HFFc6 (cell line): ENCODE measurements around the gene BATF3. TPM values are rescaled to one million over a fixed set of nuclear protein-coding genes. Genes with fewer than 3 reads are reported as not detected.
"Not testable (repeated sequence)": the region's sequence is repeated elsewhere in the genome, so short reads cannot be mapped to it uniquely, and the experiment has no call there.

ENCODE experiments used
- DNase-seq: peaks from one replicate; pipeline ENCODE4 v3.0.0-alpha.2; 2018
- H3K27ac Mint-ChIP-seq: 2 replicates; pipeline ENCODE4 v1.8.0; 2020; ENCODE audit warnings: mild to moderate bottlenecking, mixed read lengths
- H3K27me3 Mint-ChIP-seq: 2 replicates; pipeline ENCODE4 v1.8.0; 2021; ENCODE audit warnings: mild to moderate bottlenecking, moderate library complexity, mixed read lengths; ENCODE audit not compliant: insufficient read depth
- H3K36me3 Mint-ChIP-seq: 2 replicates; pipeline ENCODE4 v1.8.0; 2021; ENCODE audit warnings: low read depth, mixed read lengths
- H3K4me1 Mint-ChIP-seq: 2 replicates; pipeline ENCODE4 v1.8.0; 2020; ENCODE audit warnings: low read depth, mixed read lengths
- H3K4me3 Mint-ChIP-seq: 2 replicates; pipeline ENCODE4 v1.8.0; 2020; ENCODE audit warnings: mild to moderate bottlenecking, moderate library complexity, mixed read lengths
- H3K9me3 Mint-ChIP-seq: 2 replicates; pipeline ENCODE4 v1.8.0; 2020; ENCODE audit warnings: mild to moderate bottlenecking, mixed read lengths
- CTCF ChIP-seq: fragments of 200-600 bp; sonication (generic); IDR thresholded peaks from 2 replicates; pipeline ENCODE4 v1.5.0; 2021; ENCODE audit warnings: antibody characterized with exemption, mild to moderate bottlenecking
- total RNA-seq, 6 experiments: library from RNA; stranded (reverse); fragmentation: NEBNext Ultra II Directional; extraction: Animal tissue kit (Norgen Biotek cat#: 25700); gene quantifications; 2 replicates in 1 of 6; 3 replicates in 5 of 6; pipeline ENCODE4 v1.2.3, GENCODE V29; 2021

BATF3 gene
- total RNA-seq, 6 experiments from 2014 or later = 0.89 to 1.7 (median 1.4) TPM

- Mint-ChIP-seq H3K27ac (no peak overlapping the region; the same call in 1 of the 2 replicates), H3K4me1 (peaks cover 12% of the 10 kb centered on the region), H3K9me3 (no peaks in the 10 kb centered on the region), H3K27me3 (peaks cover 15% of the 10 kb centered on the region), H3K4me3 (no peak overlapping the region), H3K36me3 (no peaks in the 10 kb centered on the region)
- DNase-seq = no peak
- TF ChIP-seq CTCF = no peak
Measured at GRCh38 chr1:212645546-212646543, 53.8 kb downstream of the BATF3 start.

DNA sequence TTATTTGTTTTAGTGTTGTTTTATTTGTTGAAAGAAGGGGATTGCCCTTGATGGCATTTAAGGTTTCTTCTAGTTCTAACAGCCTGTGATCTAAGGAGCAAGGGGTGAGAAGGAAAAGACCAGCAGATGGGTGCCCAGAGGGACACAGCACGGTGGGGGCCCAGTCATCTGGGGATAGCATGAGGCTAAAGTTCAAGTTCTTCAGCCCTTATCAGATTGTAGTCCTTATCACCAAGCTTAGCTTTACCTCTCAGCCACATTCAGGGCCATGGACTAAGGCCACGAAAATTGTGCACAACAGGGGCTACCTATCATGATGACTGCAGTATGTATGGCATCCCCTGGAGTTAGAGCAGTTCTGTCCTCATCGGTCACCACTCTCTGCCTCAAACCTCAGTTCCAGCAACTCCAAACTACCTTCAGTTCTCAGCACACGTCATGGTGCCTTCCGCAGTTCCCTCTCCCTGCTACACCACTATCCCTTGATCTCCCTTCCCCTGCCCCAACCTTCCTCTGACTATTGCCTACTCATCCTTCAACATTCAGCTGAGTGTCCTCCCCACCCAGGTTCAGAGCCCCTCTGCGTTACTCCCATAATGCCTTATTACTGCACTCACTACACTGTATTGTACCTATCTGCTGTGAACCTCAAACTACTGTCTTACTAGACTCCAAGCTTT is 54.6 kb downstream of the BATF3 start:
- peaks cover 12% of the 10 kb centered on the region; the same call in 1 of the 2 replicates for H3K4me1 Mint-ChIP-seq
- DNase-seq = no peak
- H3K36me3 Mint-ChIP-seq = no peaks in the 10 kb centered on the region
- H3K9me3 Mint-ChIP-seq = no peaks in the 10 kb centered on the region
- H3K27ac Mint-ChIP-seq = no peak overlapping the region
- TF ChIP-seq CTCF = no peak
- peaks cover 22% of the 10 kb centered on the region for H3K27me3 Mint-ChIP-seq
- H3K4me3 Mint-ChIP-seq = no peak overlapping the region

DNA sequence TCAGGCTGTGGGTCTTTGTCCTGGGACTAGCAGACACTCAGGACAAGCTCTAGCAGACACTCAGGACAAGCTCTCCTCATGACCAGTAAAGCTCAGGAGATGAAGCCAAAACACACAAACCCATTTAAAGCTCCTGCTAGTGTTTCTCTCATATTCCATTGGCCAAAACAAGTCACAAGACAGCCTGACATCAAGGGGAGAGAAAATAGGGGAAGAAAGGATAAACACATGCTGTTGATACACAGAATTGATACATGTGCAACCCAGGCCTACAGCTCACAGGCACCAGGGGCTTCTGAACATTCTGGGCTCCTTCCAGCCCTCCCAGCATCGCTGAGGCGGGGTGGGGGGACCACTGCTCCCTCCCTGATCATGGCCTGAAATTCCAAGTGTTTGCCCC is 55.8 kb downstream of the BATF3 start:
- DNase-seq = no peak
- no peak overlapping the region for H3K27ac Mint-ChIP-seq
- no peaks in the 10 kb centered on the region for H3K36me3 Mint-ChIP-seq
- H3K4me3 Mint-ChIP-seq = no peak overlapping the region
- H3K9me3 Mint-ChIP-seq = no peaks in the 10 kb centered on the region
- no peak for TF ChIP-seq CTCF
- peaks cover 16% of the 10 kb centered on the region for H3K4me1 Mint-ChIP-seq
- peaks cover 24% of the 10 kb centered on the region for H3K27me3 Mint-ChIP-seq

DNA sequence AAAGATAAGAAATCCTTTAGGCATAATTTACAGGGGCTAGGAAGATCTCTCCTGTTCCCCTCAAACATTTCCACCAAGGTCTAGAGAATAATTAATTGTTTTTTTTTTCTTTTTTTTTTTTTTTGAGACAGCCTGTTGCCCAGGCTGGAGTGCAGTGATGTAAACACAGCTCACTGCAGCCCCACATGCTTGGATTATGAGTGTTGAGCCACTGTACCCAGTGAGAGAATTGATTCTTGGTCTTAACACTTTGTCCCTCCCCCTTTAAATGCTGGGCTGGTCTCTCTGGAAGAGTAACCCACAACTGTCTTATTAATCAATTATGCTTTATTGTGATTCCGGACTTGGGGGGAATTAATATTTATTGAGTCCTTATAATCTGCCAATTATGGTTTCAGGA is 57.7 kb downstream of the BATF3 start:
- Mint-ChIP-seq H3K4me1 (peaks cover 34% of the 10 kb centered on the region), H3K27me3 (peaks cover 24% of the 10 kb centered on the region), H3K36me3 (no peaks in the 10 kb centered on the region), H3K27ac (no peak overlapping the region), H3K4me3 (no peak overlapping the region), H3K9me3 (no peaks in the 10 kb centered on the region)
- no peak for TF ChIP-seq CTCF
- DNase-seq = no peak

DNA sequence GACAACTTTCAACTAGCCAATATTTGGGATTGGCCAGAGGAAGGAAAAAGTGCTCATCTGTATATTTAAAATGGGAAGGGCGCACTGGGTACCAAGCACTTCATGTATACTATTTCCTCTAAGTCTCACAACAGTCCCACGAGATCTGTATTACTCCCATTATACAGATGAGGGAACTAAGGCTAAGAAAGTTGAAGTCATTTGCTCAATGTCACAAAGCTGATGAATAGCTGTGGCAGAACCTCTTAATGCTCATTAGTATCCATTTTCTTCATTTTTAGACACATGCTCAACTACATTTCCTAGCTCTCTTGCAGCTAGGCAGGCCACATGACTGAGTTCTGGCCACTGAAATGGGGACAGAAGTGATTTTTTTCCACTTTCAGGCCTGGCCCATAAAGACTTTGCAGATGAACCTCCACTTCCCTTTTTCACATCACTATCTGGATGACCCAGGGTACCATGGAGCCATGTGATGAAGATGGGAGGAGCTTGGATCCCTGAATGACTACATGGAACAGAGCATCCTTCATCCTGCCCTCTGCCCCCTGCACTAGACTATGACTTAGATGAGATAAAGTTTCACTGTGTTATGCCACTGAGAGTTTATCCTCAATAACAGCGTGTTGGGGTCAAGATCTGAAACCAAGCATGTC is 59.3 kb downstream of the BATF3 start:
- TF ChIP-seq CTCF = no peak
- DNase-seq = no peak
- H3K27ac Mint-ChIP-seq = no peak overlapping the region
- no peak overlapping the region for H3K4me3 Mint-ChIP-seq
- peaks cover 42% of the 10 kb centered on the region for H3K4me1 Mint-ChIP-seq
- H3K9me3 Mint-ChIP-seq = no peaks in the 10 kb centered on the region
- H3K36me3 Mint-ChIP-seq = no peaks in the 10 kb centered on the region
- peaks cover 17% of the 10 kb centered on the region for H3K27me3 Mint-ChIP-seq

GRCh38 chr1:212639524-212639923 is 60.1 kb downstream of the BATF3 start:
- not testable (repeated sequence) for H3K27ac Mint-ChIP-seq, DNase-seq, H3K4me3 Mint-ChIP-seq, H3K9me3 Mint-ChIP-seq, H3K36me3 Mint-ChIP-seq
- H3K4me1 Mint-ChIP-seq = peaks cover 50% of the 10 kb centered on the region
- H3K27me3 Mint-ChIP-seq = peaks cover 17% of the 10 kb centered on the region
